ENCODE data around the gene CBX6.

DNA sequence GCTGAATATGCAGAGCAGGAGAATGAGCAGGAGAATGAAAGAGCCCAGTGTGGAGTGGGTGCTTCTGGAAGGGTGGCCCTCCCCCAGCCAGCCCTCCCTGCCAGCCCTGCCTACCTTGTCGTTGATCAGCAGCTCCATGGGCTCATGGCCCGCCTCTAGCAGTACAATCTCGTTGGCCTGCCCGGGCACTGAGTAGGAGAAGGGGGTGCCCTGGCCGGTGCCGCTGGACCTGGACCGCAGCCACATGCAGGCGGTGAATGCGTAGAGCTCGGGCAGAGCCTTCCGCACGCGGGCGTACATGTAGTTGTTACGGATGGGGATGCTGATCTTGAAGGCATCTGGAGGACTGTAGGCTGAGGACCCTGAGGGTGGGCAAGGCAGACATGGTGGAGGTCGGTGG is 45.6 kb downstream of the CBX6 start:
- TF ChIP-seq POLR2A (IDR thresholded peaks at IDR 0.05; ENCODE audit: extremely low read depth, insufficient read length) (no peak), MAX (IDR thresholded peaks at IDR 0.05; ENCODE audit: low read depth, low read length) (no peak), CTCF (IDR thresholded peaks at IDR 0.05; ENCODE audit: low read depth, low read length) (no peak)
